Right lung (tissue), 5 donors: ENCODE results near the gene IFIT1B. TPM values are rescaled to one million over a fixed set of nuclear protein-coding genes. Genes with fewer than 3 reads are reported as not detected.

ENCODE experiments used
- DNase-seq, 2 donors: peaks; one replicate each; pipeline ENCODE4 v3.0.0-alpha.2; 2013
- polyA plus RNA-seq, 5 donors: library from polyadenylated mRNA; unstranded; fragments of 120-200 nt; gene quantifications; one replicate each; pipeline versions ENCODE4 v1.2.1 to v1.2.3, GENCODE V29; 2013; ENCODE audit warnings: inconsistent platforms in 1 of 5, low replicate concordance in 1 of 5; ENCODE audit not compliant: insufficient read length in 5 of 5, insufficient read depth in 1 of 5

Gene IFIT1B
- polyA plus RNA-seq, 5 donors = 0.13 to 1.1 (median 0.51) TPM

DNA sequence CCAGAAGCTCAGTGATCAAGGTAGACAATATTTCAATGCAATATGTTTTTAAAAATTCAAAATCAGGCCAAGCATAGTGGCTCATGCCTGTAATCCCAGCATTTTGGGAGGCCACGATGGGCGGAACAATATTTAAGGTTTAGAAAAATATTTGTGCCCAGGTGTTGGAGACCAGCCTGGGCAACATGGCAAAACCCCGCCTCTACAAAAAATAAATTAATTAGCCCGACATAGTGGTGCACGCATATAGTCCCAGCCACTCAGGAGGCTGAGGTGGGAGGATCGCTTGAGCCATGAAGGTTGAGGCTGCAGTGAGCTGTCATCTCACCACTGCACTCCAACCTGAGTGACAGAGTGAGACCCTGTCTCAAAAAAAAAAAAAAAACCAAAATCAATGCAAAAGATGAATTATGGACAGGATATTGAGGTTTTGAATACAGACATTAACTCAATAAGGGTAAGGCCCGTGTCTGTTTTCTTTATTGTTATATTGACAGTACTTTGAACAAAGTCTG, 35.6 kb downstream of the IFIT1B start:
- DNase-seq = no peak

DNA sequence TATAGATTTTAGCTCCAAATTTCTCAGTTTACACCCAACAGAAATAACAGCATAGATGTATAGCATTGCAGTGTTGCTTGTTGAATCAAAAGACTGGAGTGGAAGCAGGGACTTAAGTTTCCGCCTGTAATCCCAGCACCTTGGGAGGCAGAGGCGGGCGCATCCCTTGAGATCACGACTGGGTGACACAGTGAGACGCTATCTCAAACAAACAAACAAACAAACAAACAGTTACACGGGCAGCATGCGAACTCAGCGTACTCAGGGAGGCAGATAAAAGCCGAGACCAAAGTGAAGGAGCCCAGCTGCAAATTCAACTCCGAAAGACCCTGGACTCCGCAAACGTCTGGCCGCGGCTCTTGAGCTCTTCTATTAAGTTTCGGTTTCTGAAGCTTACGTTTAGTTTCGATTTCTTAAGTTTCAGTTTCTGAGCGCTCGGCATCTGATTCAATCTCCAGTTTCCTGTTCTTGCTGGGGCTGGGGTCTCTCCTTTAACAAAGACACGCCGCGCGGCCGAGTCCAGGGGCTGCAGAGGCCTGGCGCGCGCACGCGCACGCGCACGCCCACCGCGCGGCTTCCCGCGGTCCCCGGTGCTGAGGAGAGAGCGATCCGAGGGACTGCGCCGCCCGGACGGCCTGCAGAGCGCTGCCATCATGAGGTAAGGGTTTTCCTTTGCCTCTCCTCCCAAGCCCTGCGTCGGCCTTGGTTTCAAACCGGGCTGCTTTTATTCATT, 36.5 kb downstream of the IFIT1B start, which contains the start of gene IFIT5:
TSS of gene IFIT5 (plus strand) at position 423 of the 733 bp plus-strand sequence. CDS start at position 654, 231 bp downstream.
- peak; percentile 87 to 89 for DNase-seq

DNA sequence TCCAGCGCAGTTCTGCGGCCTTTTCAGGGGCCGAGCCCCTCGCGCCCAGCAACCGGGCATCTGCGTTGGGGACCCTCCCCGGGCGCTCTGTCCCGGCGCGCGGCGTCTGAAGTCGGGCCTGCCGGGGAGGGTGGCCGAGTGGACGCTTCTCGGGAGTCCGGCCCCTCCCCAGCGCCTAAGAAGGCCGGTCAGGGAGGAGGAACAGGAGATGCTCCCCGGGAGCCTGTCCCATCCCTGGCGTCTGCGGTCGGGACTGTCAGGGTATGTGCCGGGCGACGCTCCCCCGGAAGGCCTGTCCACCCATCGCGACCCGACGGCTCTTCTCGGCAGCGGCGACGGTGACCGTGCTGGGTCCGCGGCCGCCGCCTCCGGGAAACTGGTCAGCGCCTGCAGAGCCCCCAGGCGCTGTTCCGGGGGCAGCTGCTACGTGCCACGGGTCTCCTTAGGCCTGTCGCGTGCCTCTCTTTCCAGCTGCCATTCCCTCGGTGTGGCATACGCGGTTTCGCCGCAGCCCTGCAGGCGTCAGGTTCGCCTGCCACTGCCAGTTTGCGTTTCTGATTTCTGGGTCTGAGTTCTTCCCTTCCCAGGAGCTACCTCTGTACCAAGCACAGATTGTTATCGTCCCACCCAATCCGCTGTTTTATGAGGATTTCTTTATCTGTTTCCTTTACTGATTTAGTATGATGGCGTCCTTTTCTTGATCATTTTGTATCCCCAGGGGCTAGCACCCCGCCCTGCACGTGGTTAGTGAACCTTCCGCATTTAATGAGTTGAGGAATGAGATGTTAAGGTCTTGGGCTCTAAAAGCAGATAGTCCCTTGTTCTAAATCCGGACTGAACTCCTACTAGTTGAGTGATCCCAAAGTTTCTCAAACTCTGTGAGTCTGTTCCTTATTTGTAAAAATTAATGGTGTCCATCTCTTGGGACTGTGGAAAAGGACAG, 37.3 kb downstream of the IFIT1B start:
- peak in 1 of 2 donors; percentile 80 for DNase-seq

DNA sequence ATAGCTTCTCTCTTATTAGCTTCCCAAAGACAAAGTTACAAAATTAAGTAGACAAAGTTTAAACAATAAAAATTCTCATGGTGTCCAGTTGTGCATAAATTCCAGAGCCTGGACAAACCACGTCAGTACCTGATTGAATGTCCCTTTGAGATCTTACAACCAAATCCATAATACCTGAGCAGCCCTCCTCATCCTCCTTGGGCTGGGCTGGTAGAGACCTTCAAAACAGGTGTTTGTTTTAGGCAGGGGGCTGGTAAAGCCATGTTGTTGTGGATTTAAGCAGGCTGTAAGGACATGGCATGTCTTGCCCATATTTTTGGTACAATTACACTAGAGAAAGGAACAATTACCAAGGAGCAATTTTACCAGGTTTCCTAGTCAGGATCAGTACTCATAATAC, 38.6 kb downstream of the IFIT1B start:
- no peak for DNase-seq

DNA sequence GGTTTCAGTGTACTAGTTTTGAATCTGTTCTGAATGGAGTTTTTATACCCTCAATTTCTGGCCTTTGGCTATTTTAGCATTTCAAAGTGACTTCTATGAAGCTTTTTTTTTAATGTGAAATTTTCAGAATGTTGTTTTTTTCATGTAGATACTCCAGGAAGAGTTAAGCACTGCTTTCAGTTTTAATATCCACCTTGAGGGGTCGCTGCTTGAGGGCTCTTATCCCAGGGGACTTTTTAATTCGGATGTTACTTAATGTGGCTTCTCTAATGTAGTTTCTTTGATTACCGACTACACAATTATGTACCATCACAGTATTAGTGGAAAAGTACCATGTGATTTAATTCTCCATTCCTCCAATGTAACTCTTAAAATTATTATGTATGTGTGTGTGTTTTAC, 41.7 kb downstream of the IFIT1B start:
- no peak for DNase-seq

DNA sequence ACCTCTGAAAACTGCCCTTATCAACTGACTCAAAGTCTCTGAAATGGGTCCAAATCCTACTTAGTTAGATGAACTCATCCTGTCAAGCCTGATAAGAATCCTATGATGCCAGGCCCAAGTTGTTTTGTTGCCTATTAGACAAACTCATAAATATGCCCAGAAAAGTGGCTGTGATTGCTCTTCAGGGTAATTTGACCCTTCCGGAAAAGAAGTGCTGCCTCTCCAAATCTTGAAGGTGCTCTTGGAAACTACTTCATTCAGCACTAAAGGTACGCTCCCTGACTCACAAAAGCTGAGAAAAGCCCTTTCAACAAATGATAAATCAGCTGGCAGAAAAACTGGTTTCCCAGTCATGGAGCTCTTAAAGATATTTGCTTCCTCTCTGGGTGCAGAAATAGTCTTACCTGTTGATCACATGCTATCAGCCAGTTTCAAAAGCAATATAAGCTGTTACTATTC, 43.2 kb downstream of the IFIT1B start:
- peak in 1 of 2 donors; percentile 41 for DNase-seq

DNA sequence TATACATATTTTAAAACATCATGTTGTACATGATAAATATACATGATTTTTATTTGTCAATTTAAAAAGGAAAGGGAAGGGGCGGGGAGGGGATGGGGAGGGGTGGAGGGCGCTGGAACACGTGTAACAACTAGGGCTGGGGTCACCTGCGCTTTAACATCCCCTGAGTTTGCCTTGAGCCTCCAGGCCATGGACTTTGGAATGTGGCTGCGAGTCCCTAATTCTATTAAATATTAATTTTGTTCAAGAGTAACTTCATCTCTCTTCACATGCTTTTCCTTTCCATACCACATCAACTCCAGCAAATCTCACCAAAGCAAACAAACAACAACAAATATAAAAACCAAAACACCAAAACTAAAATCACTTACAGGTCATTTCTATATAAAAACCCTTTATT, 47.1 kb downstream of the IFIT1B start:
- DNase-seq = no peak

DNA sequence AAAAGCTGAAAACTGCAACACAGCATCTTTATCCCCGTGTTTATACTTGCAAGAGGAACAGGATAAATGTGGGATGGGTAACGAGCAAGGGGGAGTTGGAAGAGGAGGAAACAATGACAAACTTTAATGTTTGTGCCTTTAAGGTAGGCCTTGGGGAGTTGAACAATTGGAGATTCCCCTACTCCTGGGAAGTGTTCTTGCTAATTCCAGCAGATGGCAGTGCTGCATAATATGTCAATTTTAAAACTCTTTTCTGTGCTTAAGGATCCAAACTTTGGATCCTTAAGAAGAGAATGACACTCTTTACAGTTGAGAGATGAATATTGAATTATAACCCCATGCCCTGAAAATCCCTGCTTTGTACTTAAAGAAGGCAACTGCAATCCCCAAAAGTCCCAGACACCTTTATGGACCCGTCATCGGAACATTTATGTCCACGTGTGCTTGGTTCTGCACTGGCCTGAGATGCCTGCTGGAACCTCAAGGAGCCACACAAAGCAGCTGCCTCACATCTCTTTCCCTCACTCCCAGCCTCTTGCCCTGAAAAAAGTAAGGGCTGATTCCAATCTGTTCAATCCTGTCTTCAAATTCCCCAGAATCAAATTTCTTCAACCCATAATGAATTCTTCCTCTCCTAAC, 48.5 kb downstream of the IFIT1B start:
- DNase-seq = peak in 1 of 2 donors; percentile 67

DNA sequence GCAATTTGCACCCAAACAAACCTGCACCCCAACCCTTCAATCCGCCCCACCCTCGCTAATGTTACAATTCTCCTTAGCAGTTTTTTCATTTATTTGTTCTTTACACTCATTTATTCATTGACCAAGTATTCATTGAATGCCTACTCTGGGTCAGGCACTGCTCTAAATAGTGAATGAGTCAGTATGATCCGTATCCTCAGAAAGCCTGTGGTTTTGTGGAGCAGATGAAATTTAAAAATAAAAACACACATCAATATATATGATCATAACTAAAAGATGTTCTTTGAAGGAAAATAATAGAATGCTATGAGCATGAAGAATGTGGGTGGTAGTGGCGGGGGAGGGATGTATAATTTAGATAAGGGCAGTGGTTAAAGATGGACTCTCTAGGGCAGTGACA, 49.8 kb downstream of the IFIT1B start:
- no peak for DNase-seq

DNA sequence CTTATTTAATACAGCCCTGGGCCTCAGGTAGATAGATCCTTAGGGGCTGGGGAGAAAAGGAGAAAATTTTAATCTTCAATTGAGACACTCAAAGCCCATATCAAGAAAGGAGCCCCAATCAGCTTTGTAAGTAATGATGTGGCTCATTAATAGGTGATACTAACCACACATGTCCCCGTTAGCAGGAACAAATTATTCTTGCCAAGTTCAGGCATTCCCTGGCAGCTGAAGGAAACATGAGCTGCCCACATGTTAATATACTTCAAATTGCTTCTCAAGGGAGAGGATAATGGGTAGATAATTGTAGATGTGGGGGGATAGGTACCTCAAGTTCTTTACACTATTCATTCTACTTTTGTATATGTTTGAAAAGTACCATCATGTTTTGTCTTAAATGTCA, 51.0 kb downstream of the IFIT1B start:
- DNase-seq = no peak

DNA sequence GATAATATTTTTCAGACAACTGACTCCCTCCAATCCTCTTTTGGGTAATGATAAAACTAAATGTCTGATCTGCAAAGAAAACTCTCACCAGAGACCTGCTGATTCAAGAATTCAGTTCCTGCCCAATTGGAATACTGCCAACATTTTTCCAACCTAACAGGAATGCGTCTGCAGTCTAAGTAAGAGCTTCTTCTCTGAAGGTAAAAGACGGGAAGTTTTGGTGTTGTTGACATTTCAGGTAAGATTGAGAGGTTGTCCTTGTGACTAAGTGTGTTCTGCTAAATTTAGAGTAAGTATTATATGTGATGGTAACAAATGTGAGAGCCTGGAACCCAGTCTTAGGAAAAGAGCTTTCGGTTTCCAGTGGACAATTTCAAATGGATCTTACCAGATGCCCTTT, 54.1 kb downstream of the IFIT1B start:
- no peak for DNase-seq

Other genes starting within 250 kb of the IFIT1B start
- under 1 TPM; 0.10 to 0.22 (median 0.21) TPM for gene CH25H, start 170.7 kb upstream of the IFIT1B start, polyA plus RNA-seq
- 10 to 100 TPM; 49.9 to 74.3 (median 62.6) TPM for gene LIPA, start 126.3 kb upstream of the IFIT1B start, polyA plus RNA-seq
- 10 to 100 TPM in 4 of 5 donors, 1 to 10 TPM in 1; 8.3 to 15.4 (median 14.0) TPM for gene IFIT2, start 76.0 kb upstream of the IFIT1B start, polyA plus RNA-seq
- gene IFIT3, start 50.1 kb upstream of the IFIT1B start, polyA plus RNA-seq = 10 to 100 TPM; 11.6 to 18.4 (median 14.1) TPM
- gene IFIT1, start 14.6 kb downstream of the IFIT1B start, polyA plus RNA-seq = 10 to 100 TPM; 12.5 to 23.3 (median 20.9) TPM
- 10 to 100 TPM; 14.9 to 22.5 (median 16.5) TPM for gene IFIT5, start 36.5 kb downstream of the IFIT1B start, polyA plus RNA-seq
- 1 to 10 TPM in 4 of 5 donors, under 1 TPM in 1; 0.87 to 1.6 (median 1.5) TPM for gene SLC16A12, start 157.5 kb downstream of the IFIT1B start, polyA plus RNA-seq